Glutamatergic neuron (in vitro differentiated cells): ENCODE data around the gene RAB34. TPM values are rescaled to one million over a fixed set of nuclear protein-coding genes. Genes with fewer than 3 reads are reported as not detected.

Experiments used
- DNase-seq: peaks from one replicate; pipeline ENCODE4 v3.0.0; 2022
- H3K27ac Mint-ChIP-seq: one replicate; pipeline ENCODE4 v1.8.0; 2020; ENCODE audit warnings: mild to moderate bottlenecking, mixed read lengths, inconsistent platforms; ENCODE audit not compliant: unreplicated experiment
- H3K27me3 Mint-ChIP-seq: one replicate; pipeline ENCODE4 v1.8.0; 2020; ENCODE audit warnings: mild to moderate bottlenecking, moderate library complexity, mixed read lengths, inconsistent platforms; ENCODE audit not compliant: unreplicated experiment
- H3K36me3 Mint-ChIP-seq: one replicate; pipeline ENCODE4 v1.8.0; 2020; ENCODE audit warnings: mild to moderate bottlenecking, mixed read lengths, inconsistent platforms; ENCODE audit not compliant: unreplicated experiment
- H3K4me1 Mint-ChIP-seq: one replicate; pipeline ENCODE4 v1.8.0; 2020; ENCODE audit warnings: mild to moderate bottlenecking, low read depth, mixed read lengths, inconsistent platforms; ENCODE audit not compliant: unreplicated experiment
- H3K4me3 Mint-ChIP-seq: one replicate; pipeline ENCODE4 v1.8.0; 2020; ENCODE audit warnings: mild to moderate bottlenecking, mixed read lengths, inconsistent platforms; ENCODE audit not compliant: unreplicated experiment
- H3K9me3 Mint-ChIP-seq: one replicate; pipeline ENCODE4 v1.8.0; 2020; ENCODE audit warnings: mild to moderate bottlenecking, moderate library complexity, mixed read lengths, inconsistent platforms; ENCODE audit not compliant: unreplicated experiment
- CTCF ChIP-seq: fragments of 200-600 bp; sonication (generic); IDR thresholded peaks from one replicate; pipeline ENCODE4 v1.5.0; 2021; ENCODE audit not compliant: partially characterized antibody, unreplicated experiment
- total RNA-seq: library from RNA; stranded (reverse); fragmentation: NEBNext Ultra II Directional; extraction: Animal tissue kit (Norgen Biotek cat#: 25700); gene quantifications from one replicate; pipeline ENCODE4 v1.2.1, GENCODE V29; 2021; ENCODE audit not compliant: unreplicated experiment

RAB34 gene
- total RNA-seq, 1 donor from 2014 or later, result 54.3 TPM

GRCh38 chr17:28686296-28686695, 31.4 kb downstream of the RAB34 start:
- H3K27ac Mint-ChIP-seq, result peak overlapping the region; percentile 95
- peaks cover 17% of the 10 kb centered on the region for H3K36me3 Mint-ChIP-seq
- TF ChIP-seq CTCF, result no peak
- H3K4me1 Mint-ChIP-seq, result peaks cover 13% of the 10 kb centered on the region
- no peaks in the 10 kb centered on the region for H3K9me3 Mint-ChIP-seq
- H3K27me3 Mint-ChIP-seq, result peaks cover 6% of the 10 kb centered on the region
- H3K4me3 Mint-ChIP-seq, result peak overlapping the region; percentile 59
- no peak for DNase-seq

GRCh38 chr17:28685366-28685765, 32.3 kb downstream of the RAB34 start:
- Mint-ChIP-seq H3K36me3 (peaks cover 17% of the 10 kb centered on the region), H3K27me3 (peaks cover 4% of the 10 kb centered on the region), H3K4me1 (peaks cover 13% of the 10 kb centered on the region), H3K9me3 (no peaks in the 10 kb centered on the region), H3K27ac (peak overlapping the region; percentile 44), H3K4me3 (no peak overlapping the region)
- TF ChIP-seq CTCF, result no peak
- DNase-seq, result no peak

- Mint-ChIP-seq H3K9me3 (no peaks in the 10 kb centered on the region), H3K4me3 (peak overlapping the region; percentile 16), H3K27ac (peak overlapping the region; percentile 72), H3K27me3 (peaks cover 4% of the 10 kb centered on the region), H3K4me1 (peaks cover 13% of the 10 kb centered on the region), H3K36me3 (peaks cover 14% of the 10 kb centered on the region)
- DNase-seq, result no peak
- no peak for TF ChIP-seq CTCF
Measured at GRCh38 chr17:28684963-28685362, 32.7 kb downstream of the RAB34 start.

GRCh38 chr17:28682655-28683054, 35.0 kb downstream of the RAB34 start:
- no peaks in the 10 kb centered on the region for H3K36me3 Mint-ChIP-seq
- no peak overlapping the region for H3K4me3 Mint-ChIP-seq
- peaks cover 4% of the 10 kb centered on the region for H3K27me3 Mint-ChIP-seq
- DNase-seq, result no peak
- no peak overlapping the region for H3K27ac Mint-ChIP-seq
- TF ChIP-seq CTCF, result no peak
- peaks cover 13% of the 10 kb centered on the region for H3K4me1 Mint-ChIP-seq
- no peaks in the 10 kb centered on the region for H3K9me3 Mint-ChIP-seq

- no peak for DNase-seq
- Mint-ChIP-seq H3K27me3 (no peaks in the 10 kb centered on the region), H3K4me3 (no peak overlapping the region), H3K4me1 (no peaks in the 10 kb centered on the region), H3K36me3 (peaks cover 12% of the 10 kb centered on the region), H3K27ac (no peak overlapping the region), H3K9me3 (peaks cover 5% of the 10 kb centered on the region)
- TF ChIP-seq CTCF, result no peak
Measured at GRCh38 chr17:28675980-28676379, 41.7 kb downstream of the RAB34 start.
